Activated CD4-positive, CD25-positive, alpha-beta regulatory T cell treated with anti-CD3 and anti-CD28 coated beads, Interleukin-2, amount 50 U/mL, for 24 hours (primary cell): ENCODE data around the gene USP5.

ENCODE experiments used
- ATAC-seq, 2 donors: fragments of 150-1000 bp; cut with Tn5 transposase; one replicate each; pipeline ENCODE4 v1.10.0; 2021; ENCODE audit warnings: mild to moderate bottlenecking in 1 of 2, moderate library complexity in 1 of 2

The USP5 gene

DNA sequence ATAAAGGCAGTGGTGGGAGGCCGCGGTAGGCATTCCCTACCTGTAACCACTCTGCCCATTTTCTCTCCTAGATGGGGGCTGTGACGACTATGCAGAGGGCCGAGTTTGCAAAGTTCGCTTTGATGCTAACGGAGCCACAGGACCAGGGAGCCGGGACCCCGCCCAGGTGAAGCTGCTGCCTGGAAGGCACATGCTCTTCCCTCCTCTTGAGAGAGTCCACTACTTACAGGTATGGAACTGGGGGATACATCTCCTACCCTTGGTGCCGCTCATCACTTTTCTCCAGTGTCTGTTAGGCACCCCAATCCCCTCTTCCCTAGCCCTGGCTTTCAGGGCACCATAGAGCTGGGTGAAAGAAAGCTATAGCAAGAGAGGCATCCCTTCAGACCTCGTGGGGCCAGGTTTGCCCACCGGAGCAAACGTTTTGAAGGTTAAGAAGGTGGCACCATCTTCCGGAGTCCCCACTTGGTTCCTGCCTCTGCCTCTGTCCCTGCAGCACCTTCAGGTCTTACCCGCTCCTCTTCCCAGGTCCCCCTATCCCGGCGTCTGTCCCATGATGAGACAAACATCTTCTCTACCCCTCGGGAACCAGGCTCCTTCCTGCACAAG lies 25.7 kb upstream of the USP5 start:
- no peak for ATAC-seq

GRCh38 chr12:6826734-6827436 lies 25.1 kb upstream of the USP5 start:
- ATAC-seq = no peak

GRCh38 chr12:6827437-6827911 lies 24.5 kb upstream of the USP5 start:
- no peak for ATAC-seq

GRCh38 chr12:6827982-6828780 lies 23.8 kb upstream of the USP5 start, which contains the start of gene P3H3:
Gene P3H3 (plus strand): TSS chr12:6828407. CDS start chr12:6828441, 34 bp downstream.
- peak; percentile 36 to 55 for ATAC-seq

- ATAC-seq = peak; percentile 63 to 67
These were observed 23.0 kb upstream of the USP5 start for GRCh38 chr12:6828781-6829535.

- no peak for ATAC-seq
These were observed 22.3 kb upstream of the USP5 start for GRCh38 chr12:6829536-6830220.

DNA sequence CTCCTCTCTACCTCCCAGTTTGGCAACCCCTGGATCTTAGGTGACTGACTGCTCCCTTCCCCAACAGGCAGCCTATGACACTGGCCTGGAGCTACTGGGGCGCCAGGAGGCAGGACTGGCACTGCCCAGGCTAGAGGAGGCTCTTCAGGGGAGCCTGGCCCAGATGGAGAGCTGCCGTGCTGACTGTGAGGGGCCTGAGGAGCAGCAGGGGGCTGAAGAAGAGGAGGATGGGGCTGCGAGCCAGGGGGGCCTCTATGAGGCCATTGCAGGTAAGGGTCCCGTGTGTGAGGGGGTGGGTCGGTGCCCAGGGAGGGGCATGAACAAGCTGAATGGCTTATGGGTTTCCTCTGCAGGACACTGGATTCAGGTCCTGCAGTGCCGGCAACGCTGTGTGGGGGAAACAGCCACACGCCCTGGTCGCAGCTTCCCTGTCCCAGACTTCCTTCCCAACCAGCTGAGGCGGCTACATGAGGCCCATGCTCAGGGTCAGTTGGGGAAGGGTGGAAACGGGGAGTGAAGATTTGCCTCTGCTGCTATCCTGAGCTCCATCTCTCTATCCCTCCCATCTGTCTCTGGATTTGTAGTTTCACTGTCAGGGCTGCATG lies 21.6 kb upstream of the USP5 start:
- ATAC-seq = no peak

DNA sequence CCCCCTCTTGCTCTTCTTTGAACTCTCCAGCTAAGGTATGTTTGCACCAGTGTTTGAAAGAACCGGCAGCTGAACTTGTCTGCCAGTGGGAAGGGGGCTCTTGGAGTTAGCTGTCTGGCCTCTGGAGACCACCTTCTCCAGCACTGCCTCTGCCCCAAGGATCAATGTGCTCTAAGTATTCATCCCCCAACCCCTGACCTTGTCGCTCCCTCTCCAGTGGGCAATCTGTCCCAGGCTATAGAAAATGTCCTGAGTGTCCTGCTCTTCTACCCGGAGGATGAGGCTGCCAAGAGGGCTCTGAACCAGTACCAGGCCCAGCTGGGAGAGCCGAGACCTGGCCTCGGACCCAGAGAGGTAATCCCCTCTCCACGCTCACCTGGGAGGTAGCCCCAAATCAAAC lies 21.0 kb upstream of the USP5 start:
- ATAC-seq = no peak

DNA sequence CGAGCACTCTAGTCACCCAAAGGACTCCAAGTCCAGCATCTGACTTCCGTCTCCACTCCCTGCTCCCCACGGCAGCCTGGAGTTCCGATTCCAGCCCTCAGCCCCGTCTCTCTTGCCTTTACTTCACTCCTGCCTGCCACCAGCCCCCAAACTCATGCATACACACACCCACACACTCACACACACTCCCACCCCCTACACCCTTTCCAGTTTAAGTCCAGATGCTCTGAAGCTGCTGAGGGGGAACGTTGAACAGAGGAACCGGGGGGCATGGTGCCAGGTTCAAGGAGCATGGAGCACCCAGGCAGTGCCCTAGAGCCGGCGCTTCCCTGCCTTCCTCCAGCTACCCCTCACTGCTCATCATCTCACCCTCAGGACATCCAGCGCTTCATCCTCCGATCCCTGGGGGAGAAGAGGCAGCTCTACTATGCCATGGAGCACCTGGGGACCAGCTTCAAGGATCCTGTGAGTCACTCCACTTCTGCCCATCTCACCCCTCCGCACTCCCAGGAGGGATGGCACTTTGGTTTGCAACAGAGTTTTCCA lies 20.4 kb upstream of the USP5 start:
- no peak for ATAC-seq

DNA sequence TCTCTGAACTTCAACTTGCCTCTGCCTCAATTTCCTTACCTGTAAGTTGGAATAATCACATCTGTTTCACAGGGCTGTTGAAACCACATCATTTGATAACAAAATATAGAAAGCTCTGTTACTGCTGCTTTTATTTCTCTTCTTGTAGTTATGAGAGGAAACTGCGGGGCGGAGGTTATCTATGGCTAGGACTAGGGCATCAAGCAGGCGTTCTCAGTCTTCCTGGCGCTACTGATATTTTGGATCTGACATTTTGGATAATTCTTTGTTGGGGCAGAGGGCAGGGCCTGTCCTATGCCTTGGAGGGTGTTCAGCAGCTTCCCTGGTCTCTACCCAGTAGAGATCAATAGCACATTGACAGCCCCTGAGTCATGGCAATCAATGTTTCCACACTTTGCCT lies 19.8 kb upstream of the USP5 start:
- ATAC-seq = no peak

DNA sequence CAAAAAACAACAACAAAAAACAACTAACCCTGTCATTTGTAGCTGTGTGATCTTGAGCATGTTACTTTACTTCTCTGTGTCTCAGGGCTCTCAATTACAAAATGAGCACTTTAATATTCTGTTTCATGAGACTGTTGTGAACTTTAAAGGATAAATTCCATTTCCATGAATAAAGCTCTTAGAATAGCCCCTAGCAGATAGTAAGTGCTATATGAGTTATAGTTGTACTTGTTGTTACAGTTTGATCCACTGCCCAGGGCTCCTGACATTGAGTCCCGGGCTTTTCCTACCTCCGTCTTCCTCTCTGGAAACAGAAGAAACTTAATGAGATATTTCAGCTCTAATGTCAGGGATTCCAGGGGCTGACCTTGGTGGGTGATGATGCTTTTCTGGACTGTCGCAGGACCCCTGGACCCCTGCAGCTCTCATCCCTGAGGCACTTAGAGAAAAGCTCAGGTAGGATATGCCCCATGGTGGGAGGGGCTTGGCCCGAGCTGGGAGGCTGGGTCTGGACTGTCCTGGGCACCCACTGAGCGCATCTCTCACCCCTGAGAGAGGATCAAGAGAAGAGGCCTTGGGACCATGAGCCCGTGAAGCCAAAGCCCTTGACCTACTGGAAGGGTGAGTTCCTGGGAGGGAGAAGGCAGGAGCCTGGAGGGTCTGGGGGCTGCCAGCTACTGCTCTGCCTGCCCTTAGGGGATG lies 18.6 kb upstream of the USP5 start:
- ATAC-seq = no peak

DNA sequence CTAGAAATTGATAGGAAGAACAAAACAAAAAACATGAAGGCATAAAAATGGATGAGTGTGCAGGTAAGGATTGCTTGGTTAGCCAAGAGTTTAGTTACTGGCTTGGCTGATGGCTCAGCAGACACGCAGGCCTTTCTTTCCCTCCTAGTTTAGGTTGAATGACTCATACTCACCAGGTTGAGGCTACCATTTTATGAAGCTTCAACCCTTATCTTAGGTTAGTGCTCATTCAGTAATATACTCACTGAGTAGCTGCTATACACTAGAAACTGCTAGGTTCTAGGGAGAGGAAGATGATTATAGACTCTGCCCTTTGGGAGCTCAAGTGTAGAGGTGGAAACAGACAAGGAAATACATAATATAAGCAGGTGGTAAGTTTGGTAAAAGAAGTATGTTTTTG lies 17.7 kb upstream of the USP5 start:
- ATAC-seq = no peak

- ATAC-seq = no peak
These were observed 17.1 kb upstream of the USP5 start for GRCh38 chr12:6834873-6835272.

DNA sequence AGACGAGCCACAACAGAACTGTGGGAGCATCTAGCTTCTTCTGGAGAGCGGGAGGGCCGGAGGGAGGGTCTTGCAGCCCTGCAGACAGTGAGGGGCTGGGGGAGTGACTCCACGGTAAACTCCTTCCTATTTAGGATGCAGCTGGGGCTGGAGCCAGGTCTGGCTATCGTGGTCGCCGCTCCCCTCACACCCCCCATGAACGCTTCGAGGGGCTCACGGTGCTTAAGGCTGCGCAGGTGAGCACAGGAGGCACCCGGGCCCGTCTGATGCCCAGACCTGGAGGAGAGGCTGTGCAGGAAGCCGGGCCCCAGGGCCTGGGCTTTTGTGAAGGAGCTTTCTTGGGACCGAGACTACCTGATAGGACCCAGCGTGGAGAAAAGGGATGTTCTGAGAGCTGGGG lies 15.1 kb upstream of the USP5 start:
- no peak for ATAC-seq

DNA sequence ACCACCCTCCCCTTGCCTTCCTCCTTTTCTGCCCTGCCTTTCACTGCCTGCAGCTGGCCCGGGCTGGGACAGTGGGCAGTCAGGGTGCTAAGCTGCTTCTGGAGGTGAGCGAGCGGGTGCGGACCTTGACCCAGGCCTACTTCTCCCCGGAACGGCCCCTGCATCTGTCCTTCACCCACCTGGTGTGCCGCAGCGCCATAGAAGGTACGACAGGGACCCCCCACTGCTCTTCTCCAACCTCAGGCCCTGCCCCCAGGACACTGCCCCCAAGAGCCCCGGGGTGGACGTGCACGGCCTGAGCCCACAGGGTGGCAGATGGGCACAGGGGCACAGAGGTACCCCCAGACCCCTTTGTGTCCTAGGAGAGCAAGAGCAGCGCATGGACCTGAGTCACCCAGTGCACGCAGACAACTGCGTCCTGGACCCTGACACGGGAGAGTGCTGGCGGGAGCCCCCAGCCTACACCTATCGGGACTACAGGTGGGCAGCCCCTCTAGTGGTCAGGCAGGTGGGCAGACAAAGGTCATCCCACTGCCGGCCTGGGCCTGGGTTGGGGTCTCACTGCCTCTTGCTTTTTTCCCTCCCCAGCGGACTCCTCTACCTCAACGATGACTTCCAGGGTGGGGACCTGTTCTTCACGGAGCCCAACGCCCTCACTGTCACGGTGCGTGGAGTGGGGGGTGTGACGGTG lies 14.4 kb upstream of the USP5 start:
- ATAC-seq = no peak

DNA sequence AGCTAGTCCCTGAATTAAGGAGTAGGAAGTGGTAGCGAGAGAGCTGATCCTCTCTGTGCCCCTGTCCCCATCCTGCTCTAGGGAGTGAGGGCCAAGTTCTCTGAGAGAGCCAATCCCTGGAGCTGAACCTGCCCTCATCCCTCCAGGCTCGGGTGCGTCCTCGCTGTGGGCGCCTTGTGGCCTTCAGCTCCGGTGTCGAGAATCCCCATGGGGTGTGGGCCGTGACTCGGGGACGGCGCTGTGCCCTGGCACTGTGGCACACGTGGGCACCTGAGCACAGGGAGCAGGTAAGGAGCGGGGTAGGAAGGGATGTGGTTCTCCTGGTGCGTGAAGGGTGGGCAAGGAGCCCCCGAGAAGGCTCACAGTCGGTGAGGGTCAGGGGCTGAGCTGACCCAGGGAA lies 13.1 kb upstream of the USP5 start:
- ATAC-seq = no peak

GRCh38 chr12:6839482-6840201 lies 12.3 kb upstream of the USP5 start:
- no peak for ATAC-seq

GRCh38 chr12:6840330-6840729 lies 11.6 kb upstream of the USP5 start:
- ATAC-seq = no peak

DNA sequence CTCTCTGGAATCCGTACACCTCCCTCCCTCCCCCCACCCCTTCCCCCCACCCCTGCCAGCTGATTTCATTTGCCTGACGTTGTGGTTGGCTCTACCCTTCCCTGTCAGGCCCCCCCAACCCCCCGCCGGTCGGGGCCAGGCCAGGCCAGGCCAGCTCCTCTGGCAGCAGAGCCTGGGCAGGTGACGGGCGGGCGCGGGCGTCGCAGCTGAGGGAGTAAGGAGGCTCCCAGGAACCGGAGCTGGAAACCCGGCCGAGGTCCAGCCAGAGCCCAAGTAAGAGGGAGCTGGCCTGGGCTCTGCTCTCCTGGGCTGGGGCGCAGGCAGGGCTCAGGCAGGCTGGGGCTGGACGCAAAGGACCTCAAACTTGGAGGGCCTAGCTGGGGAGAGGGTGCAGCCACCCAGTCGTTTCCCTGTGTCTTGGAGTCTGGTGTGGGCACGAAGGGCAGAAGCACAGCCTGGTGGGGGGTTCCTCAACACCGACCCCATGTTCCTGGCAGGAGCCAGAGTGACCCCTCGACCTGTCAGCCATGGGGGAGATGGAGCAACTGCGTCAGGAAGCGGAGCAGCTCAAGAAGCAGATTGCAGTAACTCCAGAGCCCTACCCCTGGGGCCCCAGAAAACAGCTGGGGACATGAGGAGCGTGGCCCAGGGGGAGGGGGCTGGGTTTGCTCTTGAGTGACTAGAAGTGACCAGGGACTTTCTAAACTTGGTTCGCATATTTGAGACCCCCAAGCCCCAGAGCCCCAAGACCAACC lies 11.0 kb upstream of the USP5 start, which contains the start of gene GNB3:
Gene GNB3, plus strand, starts transcription at position 165 of the 755 bp plus-strand sequence. Its CDS starts 363 bp downstream, at position 528.
- ATAC-seq = no peak
